Measurements from ENCODE around the gene GLP2R.
"Not testable (repeated sequence)": the region's sequence is repeated elsewhere in the genome, so short reads cannot be mapped to it uniquely, and the experiment has no call there.

The GLP2R gene

GRCh38 chr17:9825641-9826150, at the start of gene GLP2R:
Gene GLP2R, plus strand, starts transcription at chr17:9825924. Its CDS starts 140 bp downstream, at chr17:9826064.
- Histone ChIP-seq H3K27ac (ENCODE audit: poor library complexity, severe bottlenecking) (no peak within 1 kb of the TSS), H3K9me3 (ENCODE audit: severe bottlenecking) (no peaks in the 10 kb centered on the region), H3K36me3 (ENCODE audit: low read depth) (no peaks in the 10 kb centered on the region), H3K4me1 (ENCODE audit: insufficient read depth, poor library complexity, severe bottlenecking) (no peaks in the 10 kb centered on the region), H3K27me3 (ENCODE audit: insufficient read depth, poor library complexity, severe bottlenecking) (no peaks in the 10 kb centered on the region), H3K4me3 (ENCODE audit: severe bottlenecking) (no peak within 1 kb of the TSS)
- no peak for DNase-seq (ENCODE audit: low spot score)
- no peak for TF ChIP-seq CTCF (IDR thresholded peaks at IDR 0.05; ENCODE audit: poor library complexity, severe bottlenecking)
- ATAC-seq (ENCODE audit: low read depth): no peak

- no peaks in the 10 kb centered on the region for H3K36me3 ChIP-seq (ENCODE audit: low read depth)
- no peaks in the 10 kb centered on the region for H3K4me1 ChIP-seq (ENCODE audit: insufficient read depth, poor library complexity, severe bottlenecking)
- no peak for TF ChIP-seq CTCF (IDR thresholded peaks at IDR 0.05; ENCODE audit: poor library complexity, severe bottlenecking)
- ATAC-seq (ENCODE audit: low read depth): no peak
- no peak overlapping the region for H3K4me3 ChIP-seq (ENCODE audit: severe bottlenecking)
- no peaks in the 10 kb centered on the region for H3K9me3 ChIP-seq (ENCODE audit: severe bottlenecking)
- H3K27me3 ChIP-seq (ENCODE audit: insufficient read depth, poor library complexity, severe bottlenecking): no peaks in the 10 kb centered on the region
- peak; percentile 6 for DNase-seq (ENCODE audit: low spot score)
- H3K27ac ChIP-seq (ENCODE audit: poor library complexity, severe bottlenecking): no peak overlapping the region
Measured at GRCh38 chr17:9776911-9777310, 48.8 kb upstream of the GLP2R start.

GRCh38 chr17:9780552-9780951, 45.2 kb upstream of the GLP2R start:
- no peak overlapping the region for H3K4me3 ChIP-seq (ENCODE audit: severe bottlenecking)
- TF ChIP-seq CTCF (IDR thresholded peaks at IDR 0.05; ENCODE audit: poor library complexity, severe bottlenecking): no peak
- no peaks in the 10 kb centered on the region for H3K4me1 ChIP-seq (ENCODE audit: insufficient read depth, poor library complexity, severe bottlenecking)
- no peak overlapping the region for H3K27ac ChIP-seq (ENCODE audit: poor library complexity, severe bottlenecking)
- DNase-seq (ENCODE audit: low spot score) (no peak), ATAC-seq (ENCODE audit: low read depth) (no peak)
- H3K36me3 ChIP-seq (ENCODE audit: low read depth): no peaks in the 10 kb centered on the region
- H3K9me3 ChIP-seq (ENCODE audit: severe bottlenecking): no peaks in the 10 kb centered on the region
- no peaks in the 10 kb centered on the region for H3K27me3 ChIP-seq (ENCODE audit: insufficient read depth, poor library complexity, severe bottlenecking)

- H3K27ac ChIP-seq (ENCODE audit: poor library complexity, severe bottlenecking): no peak overlapping the region
Measured at GRCh38 chr17:9783050-9783449, 42.7 kb upstream of the GLP2R start.

GRCh38 chr17:9783465-9783864, 42.3 kb upstream of the GLP2R start:
- H3K27ac ChIP-seq (ENCODE audit: poor library complexity, severe bottlenecking); DNase-seq (ENCODE audit: low spot score); H3K4me3 ChIP-seq (ENCODE audit: severe bottlenecking); ATAC-seq (ENCODE audit: low read depth); H3K9me3 ChIP-seq (ENCODE audit: severe bottlenecking); H3K27me3 ChIP-seq (ENCODE audit: insufficient read depth, poor library complexity, severe bottlenecking); H3K4me1 ChIP-seq (ENCODE audit: insufficient read depth, poor library complexity, severe bottlenecking); H3K36me3 ChIP-seq (ENCODE audit: low read depth): not testable (repeated sequence)

More at GRCh38 chr17:9783050-9783449, 42.7 kb upstream of the GLP2R start:
- H3K27me3 ChIP-seq (ENCODE audit: insufficient read depth, poor library complexity, severe bottlenecking): no peaks in the 10 kb centered on the region
- H3K4me3 ChIP-seq (ENCODE audit: severe bottlenecking): no peak overlapping the region
- no peak for TF ChIP-seq CTCF (IDR thresholded peaks at IDR 0.05; ENCODE audit: poor library complexity, severe bottlenecking)
- H3K4me1 ChIP-seq (ENCODE audit: insufficient read depth, poor library complexity, severe bottlenecking): no peaks in the 10 kb centered on the region
- H3K36me3 ChIP-seq (ENCODE audit: low read depth): no peaks in the 10 kb centered on the region
- DNase-seq (ENCODE audit: low spot score): no peak
- ATAC-seq (ENCODE audit: low read depth): no peak
- no peaks in the 10 kb centered on the region for H3K9me3 ChIP-seq (ENCODE audit: severe bottlenecking)
